ENCODE measurements around the gene SLC25A23. TPM values are rescaled to one million over a fixed set of nuclear protein-coding genes. Genes with fewer than 3 reads are reported as not detected.

Gene SLC25A23
- 53.7 and 113 TPM in 2 replicates for total RNA-seq

DNA sequence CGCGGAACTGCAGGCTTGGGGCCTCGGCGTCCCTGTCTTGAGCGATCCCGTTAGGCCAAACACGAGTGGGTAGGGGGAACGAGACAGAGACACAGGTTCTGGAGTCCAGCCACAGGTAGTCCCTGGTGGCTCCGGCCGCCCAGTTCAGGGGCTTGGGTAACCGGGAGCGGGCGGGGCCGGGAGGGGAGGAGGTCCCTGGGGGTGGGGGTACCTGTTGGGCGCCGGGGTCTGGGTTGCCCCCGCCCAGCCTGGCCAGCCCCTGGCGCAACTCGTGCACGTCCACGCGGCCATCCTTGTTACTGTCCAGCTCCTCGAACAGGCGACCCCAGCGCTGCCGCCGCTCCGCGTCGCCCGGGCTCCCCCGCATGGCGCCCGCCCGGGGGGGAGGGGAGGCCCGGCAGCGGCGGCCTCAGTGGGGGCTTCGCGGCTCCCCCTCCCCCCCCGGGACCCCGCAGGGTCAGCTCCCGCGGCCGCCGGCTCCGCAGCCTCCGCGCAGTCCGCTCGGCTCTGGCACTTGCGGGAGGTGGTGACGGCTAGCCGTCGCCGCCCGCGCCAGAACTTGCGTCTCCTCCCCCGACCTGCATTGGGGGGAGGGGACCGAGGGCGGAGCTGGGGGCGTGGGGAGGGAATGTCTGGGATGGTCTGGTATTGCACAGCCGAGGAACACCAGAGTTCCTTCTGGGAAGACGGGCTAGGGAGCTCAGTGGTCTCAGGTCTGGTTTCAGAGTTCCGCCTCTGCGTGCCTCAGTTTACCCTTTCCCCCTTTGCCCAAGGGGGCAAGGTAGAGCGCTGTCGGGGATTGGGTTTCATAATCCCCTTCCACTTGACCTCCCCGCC is at the start of gene SLC25A23:
Gene SLC25A23 (minus strand): TSS at position 531 of the 837 bp plus-strand sequence. CDS start 164 bp downstream, at position 367.

GRCh38 chr19:6501740-6502648 is 42.4 kb upstream of the SLC25A23 start, which contains the start of gene TUBB4A:
TSS of gene TUBB4A (minus strand) at chr19:6502309. CDS start at chr19:6502212, 97 bp downstream.

DNA sequence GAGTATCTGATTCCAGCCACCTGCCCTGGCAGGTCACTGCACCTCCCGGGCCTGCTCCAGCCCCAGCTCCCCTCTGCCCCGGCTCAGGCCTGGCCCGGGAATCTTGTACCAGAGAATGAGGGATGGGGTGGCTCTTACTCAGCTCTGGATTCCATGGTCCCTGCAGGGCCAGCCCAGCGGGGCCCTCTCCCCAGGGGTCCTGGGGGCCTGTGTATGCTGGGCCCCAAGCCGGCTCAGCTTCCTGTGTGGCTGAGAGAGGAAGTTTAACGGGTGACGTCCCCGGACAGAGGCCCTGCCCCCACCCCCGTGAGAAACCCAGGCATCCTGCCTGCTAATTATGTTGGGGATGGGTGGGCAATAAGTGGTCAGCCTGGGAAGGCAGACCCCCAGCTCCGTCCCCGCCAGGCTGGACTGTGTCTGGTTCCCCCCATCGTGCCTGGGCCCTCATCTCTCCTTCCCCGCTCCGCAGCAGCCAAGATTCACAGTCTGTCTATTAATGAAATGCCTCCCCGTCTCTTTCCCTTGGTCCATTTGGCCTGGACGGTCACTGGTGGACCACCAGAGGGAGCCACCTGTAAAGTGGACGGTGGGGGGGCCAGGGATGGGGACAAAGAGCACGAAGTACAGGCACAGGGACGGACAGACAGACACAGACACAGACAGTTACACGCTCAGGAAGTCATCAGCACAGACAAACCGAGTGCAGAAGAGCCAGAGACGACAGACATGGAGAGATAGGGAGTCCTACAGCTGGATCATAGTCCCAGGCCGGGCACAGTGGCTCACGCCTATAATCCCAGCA is 22.1 kb upstream of the SLC25A23 start, which contains the start of gene DENND1C:
Gene DENND1C (minus strand): TSS at position 247 of the 802 bp plus-strand sequence. CDS start 92 bp downstream, at position 155.

DNA sequence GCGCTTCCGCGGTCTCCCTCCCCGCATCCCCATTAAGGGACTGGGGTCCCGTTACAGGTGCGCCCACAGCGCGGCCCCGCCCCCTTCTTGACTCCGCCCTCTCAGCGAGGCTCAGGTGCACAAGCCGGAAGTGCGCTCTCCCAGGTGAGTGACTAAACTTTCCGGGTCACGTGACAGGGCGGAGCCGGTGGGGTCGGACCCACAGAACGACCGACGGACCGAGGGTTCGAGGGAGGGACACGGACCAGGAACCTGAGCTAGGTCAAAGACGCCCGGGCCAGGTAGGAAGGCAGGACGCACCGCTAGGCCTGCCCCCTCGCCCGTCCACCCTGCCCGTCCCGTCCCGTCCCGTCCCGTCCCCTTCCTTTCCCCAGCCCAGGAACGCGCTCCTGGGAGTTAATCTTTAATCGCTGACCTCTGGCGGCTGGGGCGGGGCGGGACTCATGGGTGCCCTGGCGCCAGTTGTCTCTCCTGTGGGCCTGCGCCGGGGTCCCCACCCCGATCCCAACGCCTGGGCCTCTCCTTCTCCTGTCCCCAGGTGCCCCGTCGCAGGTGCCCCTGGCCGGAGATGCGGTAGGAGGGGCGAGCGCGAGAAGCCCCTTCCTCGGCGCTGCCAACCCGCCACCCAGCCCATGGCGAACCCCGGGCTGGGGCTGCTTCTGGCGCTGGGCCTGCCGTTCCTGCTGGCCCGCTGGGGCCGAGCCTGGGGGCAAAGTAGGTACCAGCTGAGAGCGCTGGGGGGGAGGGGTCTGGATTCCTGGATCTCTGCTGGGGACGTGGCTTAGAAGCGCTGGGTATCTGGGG is 4.7 kb upstream of the SLC25A23 start, which contains the start of gene CRB3:
Gene CRB3 (plus strand): TSS at position 202 of the 804 bp plus-strand sequence. CDS start 431 bp downstream, at position 633.

DNA sequence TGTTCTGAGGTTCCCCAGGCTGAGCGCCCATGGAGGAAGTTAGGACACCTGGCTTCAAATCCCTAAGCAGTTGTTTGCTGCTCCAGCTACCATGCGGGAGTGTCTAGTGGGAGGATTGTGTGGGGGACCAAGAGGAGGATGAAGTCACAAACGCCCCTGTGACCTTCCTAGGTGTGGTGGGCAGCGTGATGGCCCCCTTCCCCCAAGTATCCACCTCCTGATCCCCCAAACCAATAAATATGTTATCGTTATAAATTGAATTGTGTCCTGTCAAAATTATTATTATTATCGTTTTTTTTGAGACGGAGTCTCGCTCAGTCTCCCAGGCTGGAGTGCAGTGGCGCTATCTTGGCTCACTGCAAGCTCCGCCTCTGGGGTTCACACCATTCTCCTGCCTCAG is 25.9 kb downstream of the SLC25A23 start, which contains the start of gene SLC25A41:
Gene SLC25A41 (minus strand): TSS at position 101 of the 400 bp plus-strand sequence. CDS start 70 bp downstream, at position 31.

DNA sequence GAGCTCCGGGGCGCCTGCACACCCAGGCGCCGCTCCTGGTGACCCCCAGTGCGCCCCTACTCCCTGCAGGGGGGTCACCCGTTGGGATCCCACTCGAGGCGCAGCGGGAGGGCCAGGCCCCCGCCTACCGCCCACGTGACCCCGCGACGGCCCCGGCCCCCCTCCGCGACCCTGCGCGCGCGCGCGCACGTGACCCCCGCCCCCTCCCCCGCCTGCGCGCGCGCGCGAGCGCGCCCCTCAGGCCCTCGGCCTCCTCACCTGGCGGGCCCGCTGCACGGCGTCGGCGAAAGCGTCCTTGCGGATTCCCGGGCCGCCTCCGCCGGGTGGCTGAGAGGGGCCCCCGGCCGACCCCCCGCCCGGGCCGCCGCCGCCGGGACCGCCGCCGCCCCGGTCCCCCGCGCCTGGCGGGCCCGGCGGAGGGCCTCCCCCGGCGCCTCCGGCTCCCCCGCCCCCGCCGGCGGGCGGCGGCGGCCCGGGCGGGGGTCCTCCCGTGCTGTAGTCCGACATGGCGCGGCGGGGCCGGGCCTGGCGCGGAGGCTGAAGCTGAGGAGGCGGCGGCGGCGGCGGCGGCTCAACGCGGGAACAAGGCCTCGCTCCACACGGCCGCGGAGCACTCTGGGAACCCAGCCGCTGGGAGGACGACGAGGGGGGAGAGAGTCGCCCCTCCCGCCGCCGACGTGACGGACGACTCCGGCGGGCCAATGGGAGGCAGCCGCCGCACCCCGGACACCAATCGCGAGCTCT is 35.2 kb downstream of the SLC25A23 start, which contains the start of gene KHSRP:
Gene KHSRP (minus strand): TSS at position 617 of the 744 bp plus-strand sequence. CDS start 110 bp downstream, at position 507.

DNA sequence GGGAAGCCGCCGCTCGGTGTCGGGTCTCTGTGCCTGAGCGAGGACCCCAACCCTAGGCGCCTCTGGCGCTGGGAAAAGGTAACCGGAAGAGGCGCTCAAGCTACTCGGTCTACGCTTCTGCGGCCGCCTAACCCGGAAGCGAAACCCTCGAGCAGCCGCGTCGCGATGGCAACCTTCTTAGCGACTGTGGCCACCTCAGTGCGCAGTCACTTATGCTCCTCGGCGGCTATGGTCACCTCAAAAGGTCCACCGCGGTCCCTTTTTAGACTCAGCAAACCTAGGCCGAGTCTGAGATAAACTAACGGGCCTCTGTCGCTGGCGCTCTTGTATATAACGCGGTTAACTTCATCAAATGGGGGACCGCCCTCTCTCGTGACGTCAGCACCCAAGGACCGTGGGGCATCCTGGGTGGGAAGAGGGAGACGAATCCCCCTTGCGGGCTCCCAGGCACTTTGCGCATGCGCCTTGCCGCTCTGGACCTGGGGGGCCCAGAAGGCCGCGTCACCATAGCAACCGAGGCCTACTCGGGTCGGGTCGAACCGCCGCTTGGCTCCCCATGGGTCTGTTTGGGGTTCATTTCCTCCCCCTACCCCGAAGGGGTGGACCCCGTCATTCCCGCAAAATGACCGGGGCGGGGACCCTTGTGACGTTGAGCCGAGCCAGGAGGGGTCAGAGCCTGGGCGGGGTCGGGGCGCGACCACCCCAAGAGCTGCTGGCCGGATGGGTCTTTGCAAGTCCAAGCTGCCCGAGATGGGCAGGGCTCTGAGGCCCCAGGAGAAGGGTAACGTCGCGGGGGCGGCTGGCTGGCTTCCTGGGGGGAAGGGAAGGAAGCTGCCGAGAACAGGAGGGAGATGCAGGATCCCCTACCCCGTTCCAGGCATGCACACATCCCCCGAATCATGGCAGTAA is 66.3 kb downstream of the SLC25A23 start, which contains the start of gene GTF2F1:
Gene GTF2F1 (minus strand): TSS at position 91 of the 909 bp plus-strand sequence. CDS start 169 bp downstream, outside the sequence.

Other genes starting within 250 kb of the SLC25A23 start
- 5.3 and 7.9 TPM in 2 replicates for gene MLLT1, start 179.8 kb downstream of the SLC25A23 start, total RNA-seq
- 0.09 TPM in 1 of 2 replicates, not detected in the other for gene ACER1, start 126.2 kb downstream of the SLC25A23 start, total RNA-seq
- gene CLPP, start 98.3 kb downstream of the SLC25A23 start, total RNA-seq, result 39.2 and 54.3 TPM in 2 replicates
- gene ALKBH7, start 87.0 kb downstream of the SLC25A23 start, total RNA-seq, result 19.4 and 60.0 TPM in 2 replicates
- 1.4 and 1.5 TPM in 2 replicates for gene PSPN, start 83.9 kb downstream of the SLC25A23 start, total RNA-seq
- 40.4 and 54.5 TPM in 2 replicates for gene GTF2F1, start 66.6 kb downstream of the SLC25A23 start, total RNA-seq
- gene KHSRP, start 35.0 kb downstream of the SLC25A23 start, total RNA-seq, result 87.9 and 167 TPM in 2 replicates
- not detected in 2 replicates for gene SLC25A41, start 26.0 kb downstream of the SLC25A23 start, total RNA-seq
- not detected in 2 replicates for gene CRB3, start 4.5 kb upstream of the SLC25A23 start, total RNA-seq
- not detected in 2 replicates for gene DENND1C, start 22.0 kb upstream of the SLC25A23 start, total RNA-seq
- 0.60 TPM in 1 of 2 replicates, not detected in the other for gene TUBB4A, start 42.5 kb upstream of the SLC25A23 start, total RNA-seq
- 0.14 and 0.30 TPM in 2 replicates for gene TNFSF9, start 71.2 kb upstream of the SLC25A23 start, total RNA-seq
- gene CD70, start 131.4 kb upstream of the SLC25A23 start, total RNA-seq, result not detected in 2 replicates
- under 0.01 TPM in 1 of 2 replicates, not detected in the other for gene TNFSF14, start 210.4 kb upstream of the SLC25A23 start, total RNA-seq

Measured in smooth muscle cell of the umbilical artery (primary cell).